GM19455 (cell line): ENCODE measurements around the gene CTSK.

Experiments used
- ATAC-seq: cut with Tn5 transposase; IDR thresholded peaks from one replicate; pipeline ENCODE4 v1.9.1; 2021; ENCODE audit not compliant: unreplicated experiment

The CTSK gene

DNA sequence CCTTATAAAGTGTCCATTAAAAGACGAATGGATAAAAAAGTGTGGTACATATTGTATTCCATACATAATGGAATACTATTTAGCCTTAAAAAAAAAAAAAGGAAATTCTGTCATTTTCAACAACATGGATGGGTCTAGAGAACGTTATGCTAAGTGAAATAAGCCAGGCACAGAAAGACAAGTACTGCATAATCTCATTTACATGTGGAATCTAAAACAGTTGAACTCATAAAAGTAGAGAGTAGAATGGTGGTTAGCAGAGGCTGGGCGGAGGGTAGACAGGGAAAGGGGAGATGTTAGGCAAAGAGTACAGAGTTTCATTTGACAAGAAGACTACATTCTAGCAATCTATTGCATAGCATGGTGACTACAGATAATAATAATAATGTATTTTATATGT is 45.0 kb downstream of the CTSK start:
- no peak for ATAC-seq

DNA sequence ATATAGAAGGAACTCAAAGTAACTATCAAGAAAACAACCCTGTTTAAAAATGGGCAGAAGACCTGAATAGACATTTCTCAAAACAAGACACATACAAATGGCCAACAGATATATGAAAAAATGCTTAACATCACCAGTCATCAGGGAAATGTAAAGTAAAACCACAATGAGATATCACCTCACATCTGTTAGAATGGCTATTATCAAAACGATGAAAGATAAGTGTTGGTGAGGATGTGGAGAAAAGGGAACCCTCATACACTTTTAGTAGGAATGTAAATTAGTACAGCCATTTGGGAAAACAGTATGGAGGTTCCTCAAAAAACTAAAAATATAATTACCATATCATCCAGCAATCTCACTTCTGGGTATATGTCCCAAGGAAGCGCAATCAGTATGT is 45.5 kb downstream of the CTSK start:
- no peak for ATAC-seq

DNA sequence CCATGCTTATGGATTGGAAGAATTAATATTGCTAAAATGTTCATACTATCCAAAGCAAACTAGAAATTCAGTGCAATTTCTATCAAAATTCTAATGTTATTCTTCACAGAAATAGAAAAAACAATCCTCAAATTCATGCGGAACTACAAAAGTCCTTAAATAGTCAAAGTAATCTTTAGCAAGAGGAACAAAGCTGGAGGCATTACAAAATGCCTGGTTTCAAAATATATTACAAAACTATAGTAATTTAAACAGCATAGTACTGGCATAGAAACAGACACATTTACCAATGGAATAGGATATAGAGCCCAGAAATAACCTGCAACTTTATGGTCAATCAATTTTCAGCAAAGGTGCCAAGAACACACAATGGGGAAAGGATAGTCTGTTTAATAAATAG is 46.3 kb downstream of the CTSK start:
- no peak for ATAC-seq

DNA sequence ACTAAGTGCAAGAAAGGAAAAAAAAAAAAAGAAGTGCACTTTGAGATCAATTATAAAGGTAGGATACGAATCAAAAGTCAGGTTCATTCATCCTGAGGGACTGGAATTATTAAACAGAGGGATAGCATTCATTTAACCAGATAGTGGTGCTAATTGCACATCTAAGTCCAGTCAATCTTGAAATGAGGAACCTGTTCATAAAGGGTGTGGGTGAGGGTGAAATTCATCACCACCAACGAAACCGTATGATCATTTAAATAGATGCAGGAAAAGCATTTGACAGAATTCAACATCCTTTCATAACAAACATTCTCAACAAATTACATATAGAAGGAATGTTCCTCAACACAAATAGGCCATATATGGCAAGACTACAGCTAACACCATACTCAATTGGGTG is 48.0 kb downstream of the CTSK start:
- no peak for ATAC-seq

DNA sequence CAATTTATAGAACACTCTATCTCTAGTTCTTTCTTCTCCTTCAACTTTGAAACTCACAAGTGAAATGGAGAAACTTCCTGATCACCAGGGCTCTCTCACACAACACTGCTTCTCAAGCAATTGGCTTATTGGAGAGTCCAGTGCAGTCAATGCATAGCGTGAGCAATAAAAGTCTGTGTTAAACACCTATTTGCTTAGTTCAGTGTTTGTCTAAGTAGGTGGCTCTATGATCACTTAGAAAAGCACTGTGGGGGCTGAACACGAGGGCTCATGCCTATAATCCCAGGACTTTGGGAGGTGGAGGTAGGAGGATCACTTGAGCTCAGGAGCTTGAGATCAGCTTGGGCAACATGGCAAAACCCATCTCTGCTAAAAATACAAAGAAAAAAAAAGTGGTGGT is 54.6 kb downstream of the CTSK start:
- no peak for ATAC-seq

DNA sequence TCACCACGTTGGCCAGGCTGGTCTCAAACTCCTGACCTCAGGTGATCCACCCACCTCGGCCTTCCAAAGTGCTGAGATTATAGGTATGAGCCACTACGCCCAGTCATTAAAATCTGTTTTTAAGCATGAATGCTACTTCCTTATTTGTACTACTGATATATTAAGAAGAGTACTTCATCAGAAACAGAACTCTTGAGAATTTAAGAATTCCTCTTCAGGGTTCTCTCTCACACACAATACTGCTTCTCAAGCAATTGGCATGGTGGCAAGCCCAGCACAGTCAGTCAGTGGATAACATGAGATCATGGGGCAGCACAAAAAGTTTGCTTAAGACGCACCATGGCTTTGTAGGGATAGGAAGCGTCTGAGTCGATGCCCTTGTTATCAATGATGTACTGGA is 56.6 kb downstream of the CTSK start:
- ATAC-seq = no peak

DNA sequence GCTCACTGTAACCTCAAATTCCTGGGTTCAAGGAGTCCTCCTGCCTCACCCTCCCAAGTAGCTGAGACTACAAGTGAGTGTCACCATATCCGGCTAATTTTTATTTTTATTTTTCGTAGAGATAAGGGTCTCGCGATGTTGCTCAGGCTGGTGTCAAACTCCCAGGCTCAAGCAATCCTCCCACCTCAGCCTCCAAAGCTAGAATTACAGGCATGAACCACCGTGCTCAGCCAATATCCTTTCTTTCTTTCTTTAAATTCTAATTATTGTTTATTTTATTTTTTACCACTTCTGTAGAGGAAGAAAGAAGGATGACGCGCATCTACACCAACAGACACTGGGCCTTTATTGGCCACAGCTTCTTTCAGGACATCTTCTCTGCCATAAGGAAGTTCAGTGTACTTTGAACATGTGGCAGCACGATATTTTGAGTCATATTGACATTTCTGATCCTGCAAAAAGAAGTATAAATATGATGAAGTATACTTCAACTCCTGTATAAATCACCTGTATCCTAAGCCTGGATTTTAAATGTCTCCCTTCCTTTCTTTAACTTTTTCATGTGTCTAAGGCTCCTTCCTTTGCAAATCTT is 58.2 kb downstream of the CTSK start:
- ATAC-seq = no peak

DNA sequence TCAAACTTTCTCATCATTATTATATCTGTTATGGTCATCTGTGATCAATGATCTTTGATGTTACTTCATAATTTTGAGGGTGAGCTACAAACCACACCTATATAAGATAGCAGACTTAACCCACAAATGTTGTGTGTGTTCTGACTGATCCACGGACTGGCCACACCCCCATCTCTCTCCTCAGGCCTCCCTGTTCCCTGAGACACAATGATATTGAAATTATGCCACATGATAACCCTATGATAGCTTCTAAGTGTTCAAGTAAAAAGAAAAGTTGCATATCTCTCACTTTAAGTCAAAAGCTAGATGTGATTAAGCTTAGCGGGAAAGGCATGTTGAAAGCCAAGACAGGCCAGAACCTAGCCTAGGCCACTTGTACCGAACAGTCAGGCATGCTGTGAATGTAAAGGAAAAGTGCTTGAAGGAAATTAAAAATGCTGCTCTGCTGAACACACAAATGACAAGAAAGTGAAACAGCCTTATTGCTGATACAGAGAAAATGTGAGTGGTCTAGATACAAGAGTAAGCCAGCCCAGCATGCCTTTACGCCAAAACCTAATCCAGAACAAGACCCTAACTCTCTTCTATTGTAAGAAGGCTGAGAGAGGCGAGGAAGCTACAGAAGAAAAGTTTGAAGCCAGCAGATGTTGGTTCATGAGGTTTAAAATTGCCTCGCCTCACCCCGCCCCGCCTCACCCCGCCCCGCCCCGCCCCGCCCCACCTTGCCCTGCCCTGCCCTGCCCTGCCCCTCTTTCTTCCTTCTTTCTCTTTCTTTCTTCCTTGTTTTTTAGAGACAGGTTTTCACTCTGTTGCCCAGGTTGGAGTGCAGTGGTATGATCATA is 59.0 kb downstream of the CTSK start:
- ATAC-seq = no peak
